ENCODE results near the gene CACTIN.
"Not testable (repeated sequence)": the region's sequence is repeated elsewhere in the genome, so short reads cannot be mapped to it uniquely, and the experiment has no call there.

The CACTIN gene

GRCh38 chr19:3646336-3647092 lies 19.9 kb upstream of the CACTIN start:
- DNase-seq (ENCODE audit: low spot score), result no peak

GRCh38 chr19:3645726-3646125 lies 19.1 kb upstream of the CACTIN start:
- no peak for DNase-seq (ENCODE audit: low spot score)

- no peak for DNase-seq (ENCODE audit: low spot score)
These were observed 18.4 kb upstream of the CACTIN start for GRCh38 chr19:3645067-3645396.

DNA sequence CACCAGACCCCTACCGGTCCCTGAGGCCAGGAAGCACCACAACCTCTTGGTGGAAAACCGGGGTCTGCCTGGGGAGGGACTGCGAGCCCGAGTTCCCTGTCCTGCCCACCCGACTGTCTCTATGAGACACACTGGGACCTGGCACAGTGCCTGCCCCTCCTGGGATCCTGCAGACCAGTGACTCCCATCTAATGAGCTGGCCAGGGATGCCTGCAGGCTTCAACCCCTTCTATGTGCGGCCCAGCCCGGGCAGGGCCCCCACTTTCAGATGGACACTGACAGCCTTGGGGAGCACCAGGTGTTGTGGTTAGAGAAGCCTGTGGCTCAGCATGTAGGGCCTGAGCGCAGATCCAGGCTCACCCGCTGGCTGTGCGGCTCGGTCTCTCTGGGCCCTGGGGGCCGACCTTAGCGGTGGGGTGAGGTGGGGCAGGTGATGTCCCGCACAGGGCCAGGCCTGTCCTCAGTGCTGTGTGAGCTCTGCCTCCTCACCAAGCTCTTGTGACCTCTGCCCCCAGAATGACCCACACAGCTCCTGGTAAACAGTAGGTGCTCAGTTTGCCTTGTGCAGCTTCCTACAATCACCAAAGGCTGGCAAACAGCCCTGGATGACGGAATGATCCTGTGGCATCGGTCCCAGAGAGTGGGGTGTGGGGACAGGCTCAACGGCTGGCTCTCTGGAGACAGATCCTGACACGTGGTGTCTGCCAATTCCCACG lies 17.9 kb upstream of the CACTIN start:
- DNase-seq (ENCODE audit: low spot score), result peak; percentile 43

- DNase-seq (ENCODE audit: low spot score), result no peak
These were observed 17.2 kb upstream of the CACTIN start for GRCh38 chr19:3643674-3644313.

- no peak for DNase-seq (ENCODE audit: low spot score)
These were observed 16.5 kb upstream of the CACTIN start for GRCh38 chr19:3642987-3643673.

- DNase-seq (ENCODE audit: low spot score), result no peak
These were observed 15.7 kb upstream of the CACTIN start for GRCh38 chr19:3642296-3642695.

- no peak for DNase-seq (ENCODE audit: low spot score)
These were observed 15.1 kb upstream of the CACTIN start for GRCh38 chr19:3641515-3642269.

- DNase-seq (ENCODE audit: low spot score), result no peak
These were observed 12.9 kb upstream of the CACTIN start for GRCh38 chr19:3639479-3639878.

DNA sequence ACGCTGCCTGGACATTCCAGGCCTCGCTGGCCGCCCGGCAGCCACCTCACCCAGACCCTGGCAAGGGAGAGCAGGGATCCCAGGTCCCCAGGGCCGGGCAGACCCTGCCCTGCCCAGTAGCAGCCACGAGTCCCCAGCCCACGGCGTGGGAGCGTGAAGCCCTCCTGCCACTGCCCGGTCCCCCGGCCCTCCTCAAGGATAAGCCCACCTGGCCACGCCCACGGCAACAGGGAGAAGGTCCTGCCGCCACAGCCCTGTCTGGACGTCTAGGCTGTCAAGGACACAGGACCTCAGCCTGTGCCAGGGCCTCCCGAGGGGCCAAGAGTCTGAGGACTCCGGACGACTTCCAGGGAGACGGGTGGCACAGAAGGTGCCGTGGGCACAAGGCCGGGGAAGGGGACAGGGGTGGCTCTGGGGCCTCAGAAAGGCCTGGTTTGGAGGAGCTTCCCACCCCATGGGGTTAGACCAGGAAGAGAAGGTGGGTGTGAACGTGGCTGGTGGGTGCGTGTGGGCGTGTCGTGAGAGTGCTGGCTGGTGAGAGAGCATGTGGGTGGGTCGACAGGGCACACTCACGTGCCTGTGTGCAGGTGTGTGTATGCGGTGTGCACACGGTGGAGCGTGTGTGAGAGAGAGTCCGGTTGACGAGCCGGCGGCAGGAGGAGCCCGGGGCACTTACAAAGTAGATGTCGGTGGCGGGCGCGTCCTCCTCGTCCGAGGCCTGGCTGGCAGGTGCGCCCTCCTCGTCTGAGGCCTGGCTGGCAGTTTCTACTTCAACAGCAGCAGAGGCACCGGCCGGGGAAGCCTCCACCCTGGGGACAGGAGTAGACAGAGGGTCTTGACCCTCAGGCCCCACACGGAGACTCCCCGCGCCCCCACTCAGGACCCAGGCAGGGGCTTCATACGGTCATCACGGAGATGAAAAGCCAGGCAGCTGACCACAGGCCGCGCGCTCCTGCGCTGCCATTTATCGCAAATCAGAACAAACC lies 11.9 kb upstream of the CACTIN start:
- no peak for DNase-seq (ENCODE audit: low spot score)

DNA sequence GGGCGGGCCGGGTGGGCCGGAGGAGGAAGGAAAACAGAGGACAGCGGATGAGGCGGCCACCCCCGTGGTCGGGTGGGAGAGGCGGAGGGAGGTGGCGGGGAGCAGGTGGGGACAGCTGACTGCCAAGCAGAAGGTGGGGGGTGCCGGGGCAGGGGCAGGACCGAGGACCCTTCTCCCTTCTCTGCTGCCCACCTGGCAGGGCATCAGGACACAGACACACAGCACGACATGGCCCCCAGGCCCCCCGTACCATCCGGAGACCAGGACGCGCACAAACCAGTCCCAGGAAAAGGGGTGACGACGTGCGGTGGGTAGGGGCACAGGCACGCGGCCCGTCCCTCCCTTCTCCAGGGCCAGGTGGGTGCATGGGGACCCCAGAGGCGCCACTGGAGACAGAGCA lies 11.0 kb upstream of the CACTIN start:
- no peak for DNase-seq (ENCODE audit: low spot score)

DNA sequence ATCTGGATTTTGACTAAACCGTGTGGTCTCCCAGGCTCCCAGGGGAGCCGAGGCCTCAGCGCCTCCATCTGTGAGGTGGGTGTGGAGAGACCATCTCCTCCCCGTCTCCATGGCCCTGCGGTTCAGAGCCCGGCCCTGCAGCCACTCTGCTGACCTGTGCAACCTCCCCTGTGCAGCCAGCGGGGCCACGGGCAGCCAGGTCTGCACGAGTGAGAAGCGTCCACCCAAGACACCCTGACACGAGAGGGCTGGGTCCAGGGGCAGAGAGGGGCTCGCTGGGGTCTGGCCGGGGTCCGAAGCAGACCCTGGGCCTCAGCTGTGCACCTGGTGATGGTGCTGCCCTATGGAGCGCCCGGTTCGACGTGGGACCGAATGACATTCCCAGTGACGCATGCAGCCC lies 10.4 kb upstream of the CACTIN start:
- no peak for DNase-seq (ENCODE audit: low spot score)

- DNase-seq (ENCODE audit: low spot score), result no peak
These were observed 9.9 kb upstream of the CACTIN start for GRCh38 chr19:3636506-3636905.

DNA sequence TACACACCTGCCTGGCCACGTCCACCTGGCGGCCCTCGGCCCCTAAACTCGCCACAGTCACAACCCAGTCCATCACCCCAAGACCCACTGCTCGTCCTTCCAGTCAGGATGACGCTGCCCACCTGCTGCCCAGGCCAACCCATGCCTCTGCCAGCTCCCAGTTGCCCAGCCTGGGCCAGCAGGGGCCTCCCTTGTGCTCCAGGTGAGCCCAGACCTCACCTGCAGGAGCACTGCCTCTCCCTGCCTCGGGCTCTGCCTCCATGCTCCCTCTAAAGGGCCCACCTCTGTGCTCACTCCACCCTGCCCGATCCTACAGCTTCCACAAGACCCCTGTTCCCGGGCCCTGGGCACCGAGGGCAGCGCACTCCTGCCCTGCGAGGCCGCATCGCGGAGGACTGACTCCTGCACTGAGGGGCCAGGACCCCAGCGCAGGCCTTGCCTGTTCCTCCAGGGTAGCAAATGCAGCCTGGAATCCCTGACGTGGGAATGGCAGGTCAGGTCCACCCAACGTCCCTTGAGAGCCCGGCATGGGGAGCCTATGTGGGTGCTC lies 8.0 kb upstream of the CACTIN start:
- DNase-seq (ENCODE audit: low spot score), result no peak

- DNase-seq (ENCODE audit: low spot score), result no peak
These were observed 7.0 kb upstream of the CACTIN start for GRCh38 chr19:3633559-3633988.

DNA sequence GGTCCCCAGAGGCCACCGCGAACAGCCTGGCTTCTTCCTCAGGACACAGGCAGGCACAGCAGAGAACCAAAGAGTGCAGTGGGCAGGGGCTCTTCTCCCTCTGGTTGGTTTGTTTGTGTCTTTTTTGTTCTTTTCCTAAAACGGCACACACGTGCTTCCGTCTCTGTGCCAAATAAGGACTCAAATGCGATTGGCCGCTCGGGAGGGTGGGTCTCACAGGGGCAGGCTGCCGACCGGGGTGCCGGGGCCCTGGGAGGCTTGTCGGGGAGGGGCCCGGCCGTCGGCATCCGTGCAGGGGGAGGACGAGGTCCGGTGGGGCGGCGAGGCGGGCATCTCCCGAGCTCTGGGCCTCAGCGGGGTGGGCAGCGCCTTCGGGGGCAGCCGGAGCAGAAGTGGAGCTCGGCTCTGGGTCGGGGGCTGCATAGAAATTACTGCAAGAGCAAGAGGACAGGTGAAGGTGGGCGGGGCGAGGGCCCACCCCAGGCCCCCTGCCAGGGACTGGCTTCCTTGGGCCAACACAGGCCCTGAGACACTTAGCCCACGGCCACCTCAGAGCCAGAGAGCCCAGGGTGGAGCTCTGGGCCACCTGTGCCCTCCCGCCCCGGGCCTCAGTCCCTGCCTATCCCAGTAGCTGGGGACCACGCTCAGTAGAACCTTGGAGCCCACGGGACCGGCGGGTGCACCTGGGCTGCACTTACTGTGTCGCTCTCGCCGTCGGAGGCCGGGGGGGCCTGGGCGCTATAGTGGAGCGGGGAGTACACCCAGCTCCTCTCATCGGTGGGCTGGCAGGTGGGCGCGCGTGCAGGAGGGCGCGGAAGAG lies 6.4 kb upstream of the CACTIN start:
- no peak for DNase-seq (ENCODE audit: low spot score)

DNA sequence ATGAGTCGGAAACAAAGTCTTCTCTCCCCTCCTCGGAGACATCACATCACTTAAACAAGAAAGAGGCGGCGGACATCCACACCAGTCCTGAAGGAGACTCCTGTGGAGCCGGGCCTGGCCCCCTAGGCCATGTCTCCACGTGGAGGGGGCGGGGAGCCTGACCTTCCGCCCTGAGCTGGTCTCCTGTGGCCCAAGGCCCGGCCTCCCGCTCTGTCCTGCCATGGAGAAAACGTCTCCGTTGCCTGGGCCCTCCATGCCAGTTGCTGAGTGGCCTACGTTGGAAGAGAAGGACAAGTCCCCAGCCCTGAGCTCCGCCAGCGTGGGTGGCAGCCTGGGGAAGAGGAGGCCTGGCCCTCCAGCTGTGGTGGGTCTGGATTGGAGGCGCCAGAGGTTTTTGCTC lies 5.5 kb upstream of the CACTIN start:
- no peak for DNase-seq (ENCODE audit: low spot score)

DNA sequence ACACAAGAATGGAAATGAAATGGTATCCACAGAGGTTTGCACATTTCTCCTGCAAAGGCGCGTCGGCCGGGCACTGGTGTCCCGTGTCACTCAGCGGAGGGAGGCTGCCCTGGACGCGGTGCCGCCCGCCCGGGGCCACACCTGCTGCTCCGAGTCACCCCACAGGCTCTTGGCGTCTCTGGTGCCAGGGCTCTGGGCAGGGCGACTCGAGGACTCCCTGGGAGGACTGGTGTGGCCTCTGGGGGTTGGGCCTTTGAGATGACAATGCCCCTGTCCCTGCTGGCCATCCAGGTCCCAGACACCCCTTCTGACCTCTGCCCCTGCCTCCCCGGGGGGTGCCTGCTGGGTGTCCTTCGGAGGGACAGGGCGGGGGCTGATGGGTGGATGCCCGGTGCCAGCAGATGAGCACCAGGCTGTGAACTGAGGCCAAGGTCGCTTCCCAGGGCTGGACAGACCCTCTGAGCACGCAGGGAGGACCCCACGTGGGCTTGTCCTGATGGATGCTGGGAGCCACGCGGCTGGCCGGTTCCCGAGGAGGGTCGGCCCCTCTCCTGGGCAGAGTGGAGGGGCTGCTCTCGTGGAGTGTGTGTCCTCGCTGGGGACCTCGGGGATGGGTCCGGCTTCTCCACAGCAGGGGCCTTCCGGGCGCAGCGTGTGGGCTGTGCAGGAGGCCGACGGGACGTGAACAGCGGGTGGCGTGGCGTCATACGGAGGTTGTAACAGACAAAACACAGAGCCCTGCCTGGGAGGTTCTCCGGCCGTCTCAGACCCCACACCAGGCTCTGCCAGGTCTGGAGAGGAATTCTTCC lies 4.7 kb upstream of the CACTIN start:
- no peak for DNase-seq (ENCODE audit: low spot score)

- not testable (repeated sequence) for DNase-seq (ENCODE audit: low spot score)
These were observed 2.2 kb upstream of the CACTIN start for GRCh38 chr19:3628766-3629165.

Measured in AG08395 (cell line).